H54 (cell line): ENCODE measurements around the gene TMEM212.

Experiments
- DNase-seq: peaks from one replicate; pipeline ENCODE4 v3.0.0; 2011; ENCODE audit warnings: low spot score, mixed read lengths; ENCODE audit not compliant: insufficient read length
- FAIRE-seq: peaks from 3 replicates; lab custom pipeline; 2011; peaks lifted over from hg19 to GRCh38; lab: Jason Lieb, UNC
- POLR2A ChIP-seq: IDR thresholded peaks from 2 replicates; pipeline ENCODE4 v1.6.1; 2011; ENCODE audit warnings: low read depth, mild to moderate bottlenecking, low read length

Gene TMEM212

GRCh38 chr3:171833789-171834460, 9.2 kb upstream of the TMEM212 start:
- DNase-seq (no peak), FAIRE-seq (peak; percentile 91)
- no peak for TF ChIP-seq POLR2A

DNA sequence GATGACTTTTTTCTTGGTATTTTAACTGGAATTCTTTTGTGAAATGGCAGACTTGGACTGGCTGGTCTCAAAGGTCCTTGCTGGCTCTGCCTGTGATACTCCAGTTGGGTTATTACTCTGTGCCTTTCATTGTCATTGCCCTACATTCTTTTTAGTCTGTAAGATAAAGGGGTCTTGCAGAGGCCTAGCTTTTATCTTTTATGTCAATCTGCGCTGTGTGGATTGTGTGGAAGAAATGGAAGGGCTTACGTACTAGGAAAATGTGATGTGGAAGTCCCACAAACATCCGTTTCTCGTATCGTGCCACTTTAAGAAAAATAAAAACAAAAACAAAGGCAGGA, 8.7 kb upstream of the TMEM212 start:
- DNase-seq (no peak), FAIRE-seq (no peak)
- TF ChIP-seq POLR2A = no peak

- no peak for TF ChIP-seq POLR2A
- FAIRE-seq (no peak), DNase-seq (no peak)
Measured at GRCh38 chr3:171835116-171835515, 8.0 kb upstream of the TMEM212 start.

- TF ChIP-seq POLR2A = no peak
- FAIRE-seq (no peak), DNase-seq (no peak)
Measured at GRCh38 chr3:171835613-171836012, 7.5 kb upstream of the TMEM212 start.

DNA sequence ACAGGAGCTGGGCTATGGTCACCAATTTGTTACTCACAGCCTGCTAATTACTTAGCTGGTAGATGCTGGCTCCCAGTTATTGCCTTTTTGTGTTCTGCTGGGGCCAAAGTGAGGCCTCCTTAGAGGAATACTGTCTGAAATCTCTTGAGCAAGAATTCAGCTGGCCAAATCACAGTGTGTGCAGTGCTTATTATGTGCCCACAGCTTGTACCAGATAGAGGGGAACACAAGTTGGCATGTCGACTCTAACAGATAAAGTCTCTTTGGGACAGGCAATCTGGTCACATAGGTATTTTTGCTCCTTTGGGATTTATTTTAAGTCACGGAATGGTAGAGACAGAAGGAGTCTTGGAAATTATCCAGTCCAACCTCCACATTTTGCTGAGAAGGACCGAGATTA, 6.3 kb upstream of the TMEM212 start:
- no peak for TF ChIP-seq POLR2A
- DNase-seq (no peak), FAIRE-seq (no peak)

DNA sequence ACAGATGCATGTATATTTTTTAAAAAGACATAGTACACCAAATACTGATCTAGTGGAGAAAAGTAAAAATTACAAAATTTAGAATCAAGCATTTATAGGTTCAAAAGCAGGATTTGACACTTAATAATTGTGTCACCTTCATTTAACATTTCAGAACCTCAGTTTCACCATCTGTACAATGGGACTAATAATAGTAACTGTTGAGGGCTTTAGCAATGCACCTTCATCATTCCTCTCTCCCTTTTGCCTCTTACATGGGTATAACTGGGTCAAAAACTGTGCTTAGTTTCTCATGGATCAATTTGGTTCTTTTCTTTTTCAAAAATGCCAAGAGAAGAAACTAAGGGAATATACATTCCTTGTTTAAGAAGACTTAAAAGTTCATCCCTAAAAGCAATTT, 5.5 kb upstream of the TMEM212 start:
- TF ChIP-seq POLR2A = no peak
- FAIRE-seq (no peak), DNase-seq (no peak)

- no peak for DNase-seq
- no peak for TF ChIP-seq POLR2A
- FAIRE-seq = peak; percentile 97
Measured at GRCh38 chr3:171838218-171838720, 4.9 kb upstream of the TMEM212 start.

GRCh38 chr3:171839270-171839669, 3.9 kb upstream of the TMEM212 start:
- FAIRE-seq (no peak), DNase-seq (no peak)
- no peak for TF ChIP-seq POLR2A

GRCh38 chr3:171840445-171840810, 2.7 kb upstream of the TMEM212 start:
- no peak for TF ChIP-seq POLR2A
- DNase-seq = no peak
- FAIRE-seq = no peak

DNA sequence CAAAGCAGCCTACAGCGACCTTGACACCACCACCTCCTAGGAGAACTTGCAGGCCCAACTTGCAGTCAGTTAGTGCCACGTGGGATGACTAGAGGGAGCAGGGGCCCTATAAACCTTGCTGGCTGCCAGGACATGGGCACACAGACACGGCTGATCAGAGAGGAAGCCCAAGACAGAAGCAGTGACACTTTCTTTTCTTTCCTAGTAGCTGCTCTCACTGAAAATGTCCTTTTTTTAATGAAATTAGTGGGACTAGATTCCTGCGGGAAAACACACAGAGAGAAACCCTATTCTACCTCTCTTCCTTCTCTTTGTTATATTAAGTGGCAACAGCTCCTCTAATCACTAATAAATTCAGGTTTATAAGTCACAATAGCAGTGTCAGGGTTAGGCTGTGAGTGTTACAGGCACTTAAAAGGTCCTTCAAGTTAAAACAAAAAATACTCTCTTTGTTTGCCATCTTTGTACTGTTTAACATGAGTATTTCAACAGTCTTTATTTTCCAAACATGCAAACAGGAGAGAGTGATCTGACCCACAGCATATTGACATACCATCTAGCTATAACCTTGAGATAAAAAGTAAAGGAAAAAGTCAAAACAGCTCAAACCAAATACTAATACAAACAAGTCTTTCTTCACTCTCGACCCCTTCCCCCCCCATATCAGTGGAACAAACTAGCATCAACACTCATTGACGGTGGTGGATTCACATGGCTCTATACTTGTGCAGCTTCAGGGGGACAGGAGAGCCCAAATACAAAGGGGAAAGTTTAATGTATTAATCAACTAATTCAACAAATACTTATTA, 2.1 kb upstream of the TMEM212 start:
- DNase-seq (no peak), FAIRE-seq (no peak)
- TF ChIP-seq POLR2A = no peak

DNA sequence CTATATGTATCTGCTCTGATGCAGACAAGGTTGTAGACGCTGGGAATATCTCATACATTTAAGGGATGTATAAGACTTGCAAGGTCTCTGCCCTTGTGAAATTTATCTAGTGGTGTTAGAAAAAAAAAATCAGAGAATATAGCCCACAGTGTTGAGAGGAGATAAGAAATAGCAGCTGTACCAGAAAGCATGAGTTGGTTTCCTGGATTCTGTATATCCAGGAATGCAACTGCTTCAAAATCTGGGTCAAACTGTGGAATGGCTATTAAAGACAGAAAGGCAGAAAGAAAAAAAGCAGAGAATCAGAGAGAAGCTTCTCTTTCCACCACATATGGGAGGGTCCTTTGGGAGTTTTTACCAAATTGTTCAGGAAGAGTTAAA, 1.5 kb upstream of the TMEM212 start:
- DNase-seq = no peak
- FAIRE-seq = no peak
- no peak for TF ChIP-seq POLR2A

- no peak for TF ChIP-seq POLR2A
- no peak for FAIRE-seq
Measured at GRCh38 chr3:171844873-171845272, 1.7 kb downstream of the TMEM212 start.

DNA sequence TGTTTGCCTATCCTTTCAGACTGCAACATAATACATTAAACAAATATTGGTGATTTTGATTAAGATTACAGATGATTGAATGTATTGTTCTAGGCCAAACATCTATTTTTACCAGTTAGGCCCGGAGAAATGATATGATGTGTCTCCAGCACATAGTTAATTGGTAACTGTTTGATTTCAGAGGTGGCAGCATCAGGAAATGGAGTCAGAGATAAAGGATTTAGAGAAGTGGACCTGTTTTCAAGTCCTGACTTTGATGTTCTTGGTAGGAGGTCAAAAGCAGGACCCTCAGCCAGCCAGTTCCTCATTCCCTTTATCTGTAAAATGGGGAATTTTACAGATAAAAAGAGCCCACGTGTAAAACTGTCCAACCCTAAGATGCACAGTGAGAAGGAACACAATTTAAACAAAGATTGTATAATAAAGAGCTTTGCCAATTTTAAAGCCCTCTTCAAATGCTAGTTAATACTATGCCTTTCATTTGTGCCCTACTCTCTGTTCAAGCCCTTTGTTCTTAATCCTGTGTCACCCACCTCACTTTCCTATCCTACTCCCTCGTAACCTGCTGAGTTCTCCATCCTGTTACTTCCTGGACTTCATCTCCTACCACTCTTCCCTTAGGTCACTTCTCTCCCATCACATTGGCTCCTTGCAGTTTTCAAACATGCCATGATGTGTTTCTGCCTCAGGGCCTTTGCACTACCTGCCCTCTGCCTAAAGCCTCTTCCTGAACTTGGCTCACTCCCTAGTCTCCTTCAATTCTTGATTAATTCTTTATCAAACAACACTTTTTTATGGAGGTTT, 2.5 kb downstream of the TMEM212 start:
- no peak for TF ChIP-seq POLR2A
- DNase-seq (no peak), FAIRE-seq (no peak)

More at GRCh38 chr3:171844873-171845272, 1.7 kb downstream of the TMEM212 start:
- no peak for DNase-seq

- FAIRE-seq (peak; percentile 55), DNase-seq (no peak)
- TF ChIP-seq POLR2A = no peak
Measured at GRCh38 chr3:171846597-171846996, 3.4 kb downstream of the TMEM212 start.
